Astrocyte of the spinal cord (primary cell): ENCODE data around the gene RIOX2.

ENCODE experiments used
- DNase-seq: peaks from one replicate; pipeline ENCODE4 v3.0.0; 2011; ENCODE audit warnings: low read depth, low spot score
- H3K4me3 ChIP-seq: 2 replicates; pipeline ENCODE4 v1.5.1; 2011; ENCODE audit warnings: low read depth, mild to moderate bottlenecking, low read length, moderate library complexity
- in situ Hi-C: cut with HindIII; loops from 2 replicates; pipeline ENCODE4 v1.10.0; 2017; ENCODE audit warnings: low sequenced_read_pairs
- TF ChIP-seq, protein P1 (sequence below): IDR thresholded peaks from 2 replicates; pipeline ENCODE4 v1.5.1; 2012; ENCODE audit warnings: low read depth, mild to moderate bottlenecking, low read length, inconsistent platforms

RIOX2 gene

DNA sequence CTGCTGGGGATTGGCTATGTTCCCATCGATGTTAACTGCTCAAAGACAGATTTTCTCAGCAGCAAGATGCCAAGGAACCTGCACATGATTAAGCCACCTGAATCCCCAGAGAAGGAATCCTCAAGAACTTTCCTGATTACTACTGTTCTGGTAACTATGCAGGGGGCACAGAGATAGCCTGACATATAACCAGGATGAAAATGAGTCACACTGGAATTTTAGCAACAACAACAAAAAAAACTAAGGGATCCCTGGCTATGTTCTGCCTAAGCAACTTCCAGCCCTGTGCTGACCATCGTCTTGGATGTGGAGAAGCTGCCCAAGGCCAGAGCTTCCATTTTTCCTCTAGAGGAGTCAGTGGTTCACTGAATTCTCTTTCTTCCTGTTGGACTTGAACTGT, 13.8 kb downstream of the RIOX2 start:
- TF ChIP-seq, protein P1, sequence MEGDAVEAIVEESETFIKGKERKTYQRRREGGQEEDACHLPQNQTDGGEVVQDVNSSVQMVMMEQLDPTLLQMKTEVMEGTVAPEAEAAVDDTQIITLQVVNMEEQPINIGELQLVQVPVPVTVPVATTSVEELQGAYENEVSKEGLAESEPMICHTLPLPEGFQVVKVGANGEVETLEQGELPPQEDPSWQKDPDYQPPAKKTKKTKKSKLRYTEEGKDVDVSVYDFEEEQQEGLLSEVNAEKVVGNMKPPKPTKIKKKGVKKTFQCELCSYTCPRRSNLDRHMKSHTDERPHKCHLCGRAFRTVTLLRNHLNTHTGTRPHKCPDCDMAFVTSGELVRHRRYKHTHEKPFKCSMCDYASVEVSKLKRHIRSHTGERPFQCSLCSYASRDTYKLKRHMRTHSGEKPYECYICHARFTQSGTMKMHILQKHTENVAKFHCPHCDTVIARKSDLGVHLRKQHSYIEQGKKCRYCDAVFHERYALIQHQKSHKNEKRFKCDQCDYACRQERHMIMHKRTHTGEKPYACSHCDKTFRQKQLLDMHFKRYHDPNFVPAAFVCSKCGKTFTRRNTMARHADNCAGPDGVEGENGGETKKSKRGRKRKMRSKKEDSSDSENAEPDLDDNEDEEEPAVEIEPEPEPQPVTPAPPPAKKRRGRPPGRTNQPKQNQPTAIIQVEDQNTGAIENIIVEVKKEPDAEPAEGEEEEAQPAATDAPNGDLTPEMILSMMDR: no peak
- no peak for DNase-seq
- no peak overlapping the region for H3K4me3 ChIP-seq
- in situ Hi-C loops: no loop called here

DNA sequence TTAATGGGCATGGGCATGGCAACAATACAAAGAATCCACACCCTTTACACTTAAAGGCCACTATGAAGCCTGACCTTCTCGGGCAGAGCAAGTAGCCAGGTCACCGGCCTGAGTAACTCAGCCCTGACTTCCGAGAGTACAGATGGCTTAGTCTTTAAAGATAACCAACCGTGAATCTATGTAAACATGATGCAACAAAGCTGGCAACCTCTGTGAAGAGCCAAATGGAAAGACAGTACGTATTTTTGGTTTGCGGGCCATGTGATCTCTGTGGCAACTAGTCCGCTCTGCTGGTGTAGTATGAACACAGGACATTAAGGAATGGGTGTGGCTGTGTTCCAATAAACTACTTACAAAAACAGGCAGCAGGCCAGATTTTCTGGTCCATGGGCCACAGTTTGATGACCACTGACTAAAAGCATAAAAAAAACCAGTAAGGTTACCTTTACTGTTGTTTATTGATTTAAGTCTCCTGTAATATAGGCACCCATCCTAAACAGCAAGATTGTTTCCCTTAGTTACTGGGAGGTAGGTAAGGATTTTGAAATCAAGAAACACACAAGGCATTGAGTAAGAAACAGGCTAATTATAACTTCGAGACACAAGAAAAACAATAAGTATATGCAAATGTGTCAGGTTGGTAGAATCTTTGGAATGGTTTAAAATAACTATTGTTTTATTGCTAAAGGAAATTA, 14.5 kb downstream of the RIOX2 start:
- TF ChIP-seq, protein P1: no peak
- no peak overlapping the region for H3K4me3 ChIP-seq
- no peak for DNase-seq
- in situ Hi-C loops: no loop called here

- in situ Hi-C loops: no loop called here
- TF ChIP-seq, protein P1: no peak
- no peak for DNase-seq
- no peak overlapping the region for H3K4me3 ChIP-seq
These were observed 16.2 kb downstream of the RIOX2 start for GRCh38 chr3:97956051-97956450.

DNA sequence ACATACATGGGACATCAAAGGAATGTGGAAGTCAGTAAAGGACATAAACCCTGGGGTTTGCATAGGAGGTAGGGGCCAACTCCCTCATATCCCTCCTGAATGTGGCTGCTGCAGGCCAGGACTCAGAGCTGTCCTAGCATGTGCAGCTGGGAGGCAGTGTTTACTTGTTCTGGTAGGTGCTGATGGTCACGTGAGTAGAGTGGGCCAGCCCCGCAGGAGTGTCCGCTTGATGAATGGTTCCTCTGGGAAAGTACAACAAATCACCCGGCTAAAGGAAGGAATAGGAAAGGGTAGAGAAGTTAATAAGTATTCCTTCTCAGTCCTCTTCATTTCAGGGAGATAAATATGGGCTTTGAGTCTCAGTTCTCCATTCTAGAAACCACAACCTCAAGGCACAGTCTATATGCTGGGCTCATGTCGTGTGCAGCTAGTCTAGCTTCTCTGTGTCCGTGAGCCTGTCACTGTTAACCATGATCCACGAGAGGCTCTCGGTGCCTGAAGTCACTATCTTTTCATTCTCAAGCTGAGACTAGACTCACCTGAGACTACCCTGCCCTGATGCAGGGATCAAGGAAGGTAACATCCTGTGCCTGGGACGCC, 17.9 kb downstream of the RIOX2 start:
- DNase-seq: no peak
- TF ChIP-seq, protein P1: no peak
- no peak overlapping the region for H3K4me3 ChIP-seq
- in situ Hi-C loops: no loop called here

- TF ChIP-seq, protein P1: no peak
- in situ Hi-C loops: no loop called here
- no peak for DNase-seq
These were observed 19.4 kb downstream of the RIOX2 start for GRCh38 chr3:97952872-97953271.

DNA sequence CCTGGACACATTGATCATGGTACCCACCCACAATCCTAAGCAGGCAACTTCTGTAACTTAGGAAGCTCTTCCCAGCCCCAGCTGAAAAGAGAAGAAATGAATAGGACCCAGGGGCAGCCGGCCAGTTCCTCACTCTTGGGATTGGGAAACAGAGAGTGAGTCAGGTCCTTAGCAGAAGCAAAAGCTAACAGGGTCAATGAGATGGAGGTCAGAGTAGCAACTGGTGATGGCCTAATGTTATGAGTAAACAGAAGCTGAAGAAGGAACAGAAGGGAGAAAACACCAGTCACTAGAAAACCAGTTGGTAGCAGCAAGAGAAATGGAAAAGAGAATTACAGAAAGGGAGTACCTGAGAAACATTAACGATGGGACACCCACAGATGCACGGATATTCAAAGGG, 20.0 kb downstream of the RIOX2 start:
- TF ChIP-seq, protein P1: no peak
- no peak for DNase-seq
- in situ Hi-C loops: no loop called here
- H3K4me3 ChIP-seq: no peak overlapping the region

More at GRCh38 chr3:97952872-97953271, 19.4 kb downstream of the RIOX2 start:
- H3K4me3 ChIP-seq: no peak overlapping the region
